Activated gamma-delta T cell treated with anti-CD3 and anti-CD28 coated beads, Interleukin-2, amount 50 U/mL, for 16 hours (primary cell): ENCODE results near the gene PRKAG2.
"Not testable (repeated sequence)": the region's sequence is repeated elsewhere in the genome, so short reads cannot be mapped to it uniquely, and the experiment has no call there.

Source experiments
- DNase-seq: peaks from one replicate; pipeline ENCODE4 v3.0.0-alpha.2; 2020; ENCODE audit warnings: low read depth

PRKAG2 gene

GRCh38 chr7:151834271-151835035 is 42.5 kb downstream of the PRKAG2 start:
- DNase-seq: no peak

DNA sequence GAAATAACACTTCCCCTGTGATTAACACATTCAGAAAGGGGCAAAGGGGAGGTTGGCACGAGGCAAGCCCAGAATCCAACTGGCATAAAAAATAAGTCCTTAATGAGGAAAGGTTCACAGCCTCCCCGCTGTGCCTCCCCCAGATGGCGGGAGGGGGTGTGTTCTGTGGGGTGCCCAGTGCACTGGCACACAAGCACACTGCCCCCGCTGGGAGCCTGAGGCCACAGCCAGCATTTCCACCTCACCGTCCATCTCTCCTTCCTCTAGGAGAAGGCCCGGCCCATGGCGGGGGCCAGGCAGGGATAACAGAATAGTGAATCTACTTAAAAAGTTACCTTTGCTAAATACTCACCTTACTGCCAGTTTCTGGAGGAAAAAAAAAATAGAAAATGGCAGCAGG is 43.2 kb downstream of the PRKAG2 start:
- DNase-seq: no peak

GRCh38 chr7:151833213-151833651 is 43.7 kb downstream of the PRKAG2 start:
- DNase-seq: no peak

GRCh38 chr7:151832656-151833055 is 44.3 kb downstream of the PRKAG2 start:
- DNase-seq: no peak

DNA sequence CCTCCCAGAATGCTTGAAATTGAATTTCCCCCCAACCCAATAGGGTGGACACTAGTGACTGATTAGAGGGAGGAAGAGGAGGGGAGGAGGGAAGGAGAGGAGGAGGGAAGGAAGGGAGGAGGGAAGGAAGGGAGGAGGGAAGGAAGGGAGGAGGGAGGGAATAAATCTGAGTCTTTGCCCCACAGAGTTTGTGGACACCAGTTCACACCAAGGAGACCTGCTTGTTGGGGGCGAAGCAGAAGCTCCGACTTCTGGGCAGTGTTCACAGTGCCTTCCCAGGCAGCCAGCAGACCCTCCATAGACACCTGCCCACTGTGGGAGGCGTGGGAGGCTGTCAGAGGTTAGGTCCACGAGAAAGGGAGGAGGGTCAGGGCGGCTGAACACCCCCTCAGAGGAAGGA is 44.8 kb downstream of the PRKAG2 start:
- no peak for DNase-seq

DNA sequence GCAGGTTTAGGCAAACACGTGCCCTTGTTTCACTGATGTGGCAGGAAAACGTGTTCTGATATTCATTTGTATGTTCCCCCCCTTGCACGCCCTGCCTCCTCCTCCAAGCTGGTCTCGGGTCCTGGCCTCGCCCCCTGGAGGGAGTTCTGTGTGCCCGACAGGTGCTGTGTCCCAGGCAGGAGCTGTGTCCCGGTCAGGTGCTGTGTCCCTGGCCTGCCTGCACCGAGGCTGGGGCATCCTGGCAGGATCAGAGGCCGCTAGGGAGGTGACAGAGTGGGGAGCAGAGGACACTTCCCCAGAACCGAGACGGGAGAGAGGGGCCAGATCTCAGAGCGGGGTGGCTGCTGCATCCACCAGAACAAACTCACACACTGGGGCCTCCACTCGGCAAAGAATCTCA is 45.3 kb downstream of the PRKAG2 start:
- DNase-seq: no peak

- no peak for DNase-seq
These were observed 46.6 kb downstream of the PRKAG2 start for GRCh38 chr7:151830121-151830830.

DNA sequence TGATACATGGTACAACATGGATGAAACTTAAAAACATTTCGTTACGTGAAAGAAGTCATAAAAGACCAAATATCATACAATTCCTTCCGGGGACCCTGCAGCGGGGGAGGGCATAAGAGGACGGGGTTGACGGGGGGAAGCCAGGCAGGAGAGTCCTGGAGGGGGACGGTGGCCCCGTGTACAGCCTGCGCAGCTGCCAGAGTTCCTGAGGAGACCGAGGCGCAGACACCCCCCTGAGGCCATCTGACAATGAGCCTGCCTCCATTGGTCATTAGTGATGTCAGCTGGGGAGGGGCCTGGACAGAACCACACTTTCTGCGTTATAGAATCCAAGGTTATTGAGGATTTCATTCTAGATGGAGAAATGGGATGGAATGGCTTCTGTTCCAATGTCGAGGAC is 47.2 kb downstream of the PRKAG2 start:
- DNase-seq: no peak

DNA sequence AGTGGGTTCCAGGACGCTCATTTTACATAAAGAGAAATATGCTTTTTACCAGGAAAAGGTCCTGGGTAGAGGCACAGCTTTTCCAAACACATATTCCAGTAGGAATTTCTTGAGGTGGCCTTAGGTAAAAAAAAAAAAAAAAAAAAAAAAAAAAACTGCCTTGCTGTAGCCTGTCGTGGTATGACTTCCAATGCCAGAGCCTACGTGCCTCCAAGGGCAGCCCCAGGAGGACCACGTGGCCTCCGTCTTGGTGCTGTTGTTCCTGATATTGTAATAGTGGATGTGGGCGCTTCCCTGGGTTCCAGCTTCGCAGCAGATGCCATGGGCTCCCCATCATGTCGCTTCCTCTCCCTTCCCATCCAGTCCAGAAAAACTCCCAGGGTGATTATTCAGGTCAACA is 49.3 kb downstream of the PRKAG2 start:
- no peak for DNase-seq

DNA sequence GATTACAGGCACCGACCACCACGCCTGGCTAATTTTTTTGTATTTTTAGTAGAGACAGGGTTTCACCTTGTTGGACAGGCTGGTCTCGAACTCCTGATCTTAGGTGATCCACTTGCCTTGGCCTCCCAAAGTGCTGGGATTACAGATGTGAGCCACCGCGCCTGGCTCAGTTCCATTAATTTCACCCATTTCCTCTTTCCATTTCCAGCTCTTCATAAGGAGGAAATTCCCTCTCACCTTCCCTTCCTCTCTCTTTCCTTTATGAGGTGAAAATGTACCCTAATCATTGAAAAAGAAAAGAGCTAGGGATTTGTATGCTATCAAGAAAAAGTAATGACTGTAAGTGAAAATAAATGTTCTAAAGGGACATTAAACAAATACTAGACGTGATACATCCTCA is 50.6 kb downstream of the PRKAG2 start:
- DNase-seq: not testable (repeated sequence)

GRCh38 chr7:151825721-151826120 is 51.2 kb downstream of the PRKAG2 start:
- DNase-seq: no peak

- DNase-seq: no peak
These were observed 52.5 kb downstream of the PRKAG2 start for GRCh38 chr7:151824373-151824933.

DNA sequence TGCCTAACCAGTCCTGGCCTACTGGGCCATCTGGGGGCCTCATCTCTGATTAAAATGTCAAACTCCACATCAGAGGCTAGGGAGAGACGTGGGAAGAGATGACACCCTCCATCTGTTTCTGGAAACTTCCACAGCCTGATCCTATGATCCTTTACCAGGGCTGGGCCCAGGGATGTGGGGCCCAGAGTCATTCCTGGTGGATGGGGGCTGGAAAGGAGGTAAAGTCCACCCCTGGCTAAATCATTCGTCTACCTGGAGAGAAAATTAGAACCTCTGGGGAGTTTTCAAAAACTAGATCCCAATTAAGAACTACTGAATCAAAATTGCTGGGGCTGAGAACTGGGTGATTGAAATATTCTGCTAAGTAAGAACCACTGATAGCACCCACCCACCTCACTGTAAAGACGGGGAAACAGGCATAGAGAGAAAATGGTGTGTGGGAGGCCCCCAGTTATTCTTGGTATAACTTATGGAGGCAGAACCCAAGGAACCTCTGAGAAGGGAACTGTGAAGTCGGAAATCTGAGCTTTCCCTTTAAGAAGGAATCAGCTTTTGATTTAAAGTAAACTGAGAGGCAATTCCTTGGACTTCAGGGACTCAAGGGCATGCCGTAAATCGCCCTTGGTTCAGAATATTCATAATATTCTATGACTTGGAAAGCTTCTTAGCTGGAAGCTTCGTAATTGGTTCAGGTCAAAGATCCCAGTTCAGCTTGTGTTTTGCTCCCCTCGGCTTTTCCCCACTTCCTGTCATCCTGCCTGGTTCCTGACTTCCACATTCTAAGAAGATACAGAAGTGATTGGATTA is 53.1 kb downstream of the PRKAG2 start:
- DNase-seq: no peak

DNA sequence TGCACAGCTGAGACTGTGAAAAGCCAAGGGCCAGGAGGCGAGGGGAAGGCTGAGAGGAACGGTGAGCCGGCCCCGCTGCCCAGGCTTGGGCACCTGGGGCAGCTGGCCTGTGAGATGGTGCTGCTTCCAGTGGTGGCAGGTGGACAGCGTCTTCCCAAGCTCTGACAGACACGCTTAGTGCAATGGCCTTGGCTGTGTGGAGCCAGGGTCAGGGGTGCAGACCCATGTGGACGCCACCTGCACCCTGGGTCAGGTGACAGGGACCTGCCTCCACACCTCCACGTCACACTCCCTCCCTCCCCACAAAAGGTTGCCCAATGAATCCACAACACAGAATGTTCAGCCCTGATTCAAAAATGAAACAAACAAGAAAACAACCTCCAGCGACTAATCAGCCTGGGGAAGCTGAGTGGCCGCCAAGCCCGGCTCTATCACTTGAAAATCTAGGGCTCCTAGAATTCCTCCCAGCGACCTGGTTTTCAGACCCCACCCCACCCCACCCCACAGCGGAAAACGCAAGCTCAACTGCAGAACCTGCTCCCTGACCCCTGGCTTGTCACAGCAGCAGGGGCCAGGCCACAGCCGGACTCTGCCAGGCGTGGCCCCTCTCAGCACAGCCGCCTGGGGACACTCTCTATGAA is 54.3 kb downstream of the PRKAG2 start:
- DNase-seq: no peak

GRCh38 chr7:151821806-151822540 is 54.9 kb downstream of the PRKAG2 start:
- DNase-seq: no peak

DNA sequence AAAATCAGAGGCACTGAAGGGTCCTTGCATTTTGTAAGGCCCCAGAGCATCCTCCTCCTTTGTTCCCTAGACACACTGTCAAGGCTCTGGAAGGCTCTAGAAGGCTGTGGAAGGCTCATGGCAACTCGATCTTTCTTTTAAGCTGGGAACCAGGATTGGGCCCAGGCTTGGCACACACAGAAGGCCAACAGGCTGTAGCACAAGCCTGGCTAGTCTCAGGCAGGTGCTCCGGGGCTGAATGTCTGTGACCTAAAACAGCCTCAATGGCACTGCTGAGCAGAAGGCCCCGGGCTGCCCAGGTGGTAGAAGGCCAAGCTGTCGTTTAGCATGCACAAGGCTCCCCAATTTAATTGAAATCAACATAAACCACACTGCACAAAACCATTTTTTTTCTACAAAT is 55.7 kb downstream of the PRKAG2 start:
- DNase-seq: no peak

DNA sequence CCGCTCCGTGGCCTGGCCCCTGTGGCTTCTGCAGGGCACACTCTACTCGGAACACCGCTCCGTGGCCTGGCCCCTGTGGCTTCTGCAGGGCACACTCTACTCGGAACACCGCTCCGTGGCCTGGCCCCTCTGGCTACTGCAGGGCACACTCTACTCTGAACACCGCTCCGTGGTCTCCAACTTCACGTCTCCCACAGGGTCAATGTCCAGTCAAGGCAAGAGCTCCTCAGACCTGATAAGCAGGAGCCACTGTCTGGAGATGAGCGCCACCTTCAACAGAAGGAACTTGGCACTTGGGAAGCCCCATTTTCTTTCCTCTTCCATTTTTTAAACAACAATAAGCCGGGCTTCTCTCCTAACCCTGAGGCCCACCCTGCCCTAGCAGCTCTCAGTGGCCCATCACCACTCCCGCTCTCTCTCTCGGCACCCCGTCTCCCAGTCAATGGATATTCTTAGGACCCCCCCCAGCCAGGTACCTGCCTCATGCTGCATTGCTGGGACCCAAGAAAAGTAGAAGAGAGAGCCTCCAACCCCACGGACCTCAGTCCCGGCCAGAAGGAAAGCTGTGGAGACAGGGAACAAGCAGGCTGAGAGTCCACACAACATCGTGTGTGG is 56.3 kb downstream of the PRKAG2 start:
- DNase-seq: no peak

GRCh38 chr7:151819866-151820265 is 57.0 kb downstream of the PRKAG2 start:
- DNase-seq: no peak

- no peak for DNase-seq
These were observed 58.0 kb downstream of the PRKAG2 start for GRCh38 chr7:151818674-151819519.
